Measurements from ENCODE around the gene NPM1.

The NPM1 gene

DNA sequence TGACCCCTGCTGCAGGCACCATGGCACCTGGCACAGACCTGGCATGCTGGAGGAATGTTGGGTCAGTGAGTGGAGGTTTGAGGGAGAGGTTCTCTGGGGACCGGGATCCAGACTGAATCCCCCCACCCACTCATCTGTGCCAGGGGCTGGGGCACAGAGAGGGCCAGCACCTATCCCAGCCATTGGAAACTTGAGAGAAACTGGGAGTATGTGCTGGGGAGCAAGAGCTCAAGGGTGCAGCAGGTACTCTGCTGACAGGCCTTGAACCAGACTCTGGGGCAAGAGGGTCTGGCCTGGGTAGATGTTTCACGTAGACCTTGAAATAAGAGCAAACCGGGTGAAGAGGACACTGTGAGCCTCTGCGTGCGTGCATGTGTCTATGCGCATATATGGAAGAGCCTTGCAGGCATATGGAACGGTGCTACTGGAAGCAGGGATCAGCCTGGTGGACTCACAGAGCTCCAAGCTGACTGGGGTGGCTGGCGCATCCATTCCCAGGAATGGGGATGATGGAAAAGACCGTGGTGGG is 40.6 kb downstream of the NPM1 start:
- DNase-seq (ENCODE audit: low read depth) = no peak

DNA sequence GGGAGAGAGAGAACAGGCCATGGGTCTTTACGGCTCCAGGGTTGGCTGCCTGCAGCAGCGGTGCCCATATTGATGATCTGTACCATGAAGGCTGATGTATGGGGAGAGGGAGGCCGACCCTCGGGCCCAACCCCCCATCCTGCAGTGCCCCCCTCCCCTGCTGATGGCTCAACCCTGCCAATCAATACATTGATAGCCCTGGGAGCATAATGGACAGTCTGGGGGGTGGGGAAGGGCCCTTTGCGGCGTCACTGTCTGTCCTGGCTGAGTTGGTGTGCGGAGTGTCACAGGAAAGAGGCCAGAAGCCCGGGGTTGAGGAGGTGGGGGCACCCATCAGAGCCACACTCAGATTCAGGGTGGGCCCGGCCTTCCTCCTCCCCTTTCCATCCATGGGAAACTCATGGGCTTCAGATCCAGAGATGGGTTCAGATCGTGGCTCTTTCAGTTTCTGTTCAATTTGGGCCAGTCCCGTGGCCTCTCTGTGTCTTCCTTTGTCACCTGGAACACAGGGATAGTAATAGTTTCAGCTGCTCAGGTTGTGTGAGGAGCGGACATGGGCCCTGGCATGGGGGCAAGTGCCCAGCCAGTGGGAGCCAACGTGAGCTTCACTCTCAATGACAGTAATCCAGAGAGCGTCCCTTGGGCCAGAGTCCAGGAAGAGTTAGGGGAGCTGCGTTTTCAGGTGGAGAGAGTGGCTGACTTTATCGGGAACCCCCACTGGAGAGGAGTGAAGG is 41.3 kb downstream of the NPM1 start:
- DNase-seq (ENCODE audit: low read depth) = no peak

DNA sequence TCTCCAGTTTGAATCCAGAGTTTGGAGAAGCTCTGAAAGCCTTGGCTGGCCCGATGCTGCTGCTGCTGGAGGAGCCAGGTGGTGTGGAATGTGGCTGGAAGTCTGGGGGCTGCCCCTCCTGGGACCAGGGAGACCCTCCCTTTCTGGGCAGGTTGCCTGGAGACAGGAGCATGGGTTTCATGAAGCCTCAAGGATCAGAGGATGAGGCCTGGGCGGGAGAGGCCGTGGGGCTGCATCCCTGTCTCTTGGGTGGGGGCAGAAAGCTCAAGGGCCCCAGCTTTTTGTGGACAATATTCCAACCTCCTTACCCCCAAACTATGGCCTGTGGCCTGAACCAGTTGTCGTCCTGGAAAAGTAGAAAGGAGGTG is 41.9 kb downstream of the NPM1 start:
- no peak for DNase-seq (ENCODE audit: low read depth)

DNA sequence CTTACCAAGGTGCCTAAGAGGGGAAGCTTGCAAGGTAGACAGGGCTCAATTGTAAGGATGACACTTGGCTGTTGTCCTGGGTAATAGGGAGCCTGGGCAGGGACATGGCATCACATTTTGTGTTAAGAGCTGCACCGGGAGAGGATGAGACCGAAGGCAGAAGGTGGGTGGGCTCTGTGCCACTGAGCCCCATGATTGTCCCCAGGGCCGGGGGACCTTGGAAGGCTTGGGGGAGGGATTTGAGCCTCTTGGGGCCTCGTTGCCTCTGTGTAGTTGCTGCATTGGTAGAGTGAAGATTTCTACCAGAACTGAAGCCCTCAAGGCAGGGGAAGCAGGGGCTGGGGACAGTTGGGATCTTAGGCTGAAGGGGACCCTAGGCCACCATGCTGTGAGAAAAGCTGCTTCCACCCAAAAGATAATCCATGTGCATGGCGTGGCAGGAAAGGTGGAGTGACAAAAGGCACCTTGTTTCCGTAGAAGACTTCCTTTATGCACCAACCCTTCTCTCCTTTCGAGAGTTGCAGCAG is 43.7 kb downstream of the NPM1 start:
- no peak for DNase-seq (ENCODE audit: low read depth)

DNA sequence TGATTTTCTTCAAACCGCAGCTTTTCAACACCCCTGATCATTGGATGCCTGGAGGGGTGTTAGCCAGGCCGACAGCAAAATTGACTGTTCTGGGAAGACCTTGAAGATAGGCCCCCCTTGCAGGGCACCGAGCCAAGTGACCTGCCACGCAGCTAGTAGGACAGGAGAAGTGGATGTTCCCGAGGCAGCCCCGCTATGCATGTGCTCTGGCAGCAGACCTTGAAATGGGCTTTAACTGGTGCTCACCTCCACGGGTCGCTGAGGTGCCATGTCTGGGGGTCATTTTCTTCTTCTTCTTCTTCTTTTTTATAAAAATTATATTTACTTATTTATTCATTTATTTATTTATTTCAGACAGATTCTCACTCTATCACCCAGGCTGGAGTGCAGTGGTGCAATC is 44.4 kb downstream of the NPM1 start:
- DNase-seq (ENCODE audit: low read depth) = no peak

DNA sequence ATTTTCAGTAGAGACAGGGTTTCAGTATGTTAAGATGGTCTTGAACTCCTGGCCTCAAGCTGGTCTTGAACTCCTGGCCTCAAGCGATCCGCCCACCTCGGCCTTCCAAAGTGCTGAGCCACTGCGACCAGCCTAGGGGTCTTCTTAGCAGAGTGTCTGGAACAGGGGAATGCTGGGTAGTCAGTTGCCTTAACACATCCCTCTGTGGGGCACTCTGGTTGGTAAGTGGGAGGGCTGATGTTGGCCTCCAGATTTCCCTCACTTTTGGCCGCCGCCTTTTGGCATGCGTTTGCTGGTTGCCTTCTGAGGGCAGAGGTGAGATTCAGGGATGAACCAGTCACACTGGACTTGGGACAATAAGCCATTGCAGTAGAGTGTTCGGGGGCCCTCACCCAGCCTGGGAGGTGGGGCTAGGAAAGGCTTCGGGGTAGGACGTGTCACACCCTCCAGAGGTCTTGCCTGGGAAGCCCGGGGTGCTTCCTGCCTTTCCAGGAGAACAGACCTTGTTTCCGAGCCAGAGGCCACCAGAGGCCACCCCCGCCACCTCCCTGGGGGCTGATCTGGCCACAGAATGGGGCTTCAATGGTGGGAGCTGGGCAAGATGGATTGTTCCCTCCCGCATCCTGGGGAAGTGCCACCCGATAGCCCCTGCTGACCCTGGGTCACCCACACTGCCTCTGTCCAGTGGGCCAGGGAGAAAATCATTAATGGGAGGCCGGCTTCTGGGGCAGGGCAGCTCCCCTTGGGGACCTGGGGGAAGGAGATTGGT is 45.1 kb downstream of the NPM1 start:
- DNase-seq (ENCODE audit: low read depth) = no peak

DNA sequence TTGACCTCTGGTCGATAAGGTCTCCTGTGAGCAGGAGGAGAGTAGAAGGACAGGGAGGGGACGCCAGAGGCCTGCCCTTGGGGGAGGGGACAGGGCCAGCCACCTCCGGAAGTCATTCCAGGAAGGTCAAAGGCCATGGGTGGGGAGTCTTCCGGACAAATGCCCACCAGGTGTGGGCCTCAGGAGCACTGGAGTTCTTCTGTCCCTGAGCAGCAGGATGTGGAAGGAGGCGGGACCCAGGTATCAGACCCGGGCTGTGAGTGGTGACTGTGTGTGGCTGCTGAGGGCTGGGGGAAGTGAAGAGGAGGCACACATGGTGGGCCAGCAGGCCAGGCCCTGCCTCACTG is 45.7 kb downstream of the NPM1 start:
- no peak for DNase-seq (ENCODE audit: low read depth)

DNA sequence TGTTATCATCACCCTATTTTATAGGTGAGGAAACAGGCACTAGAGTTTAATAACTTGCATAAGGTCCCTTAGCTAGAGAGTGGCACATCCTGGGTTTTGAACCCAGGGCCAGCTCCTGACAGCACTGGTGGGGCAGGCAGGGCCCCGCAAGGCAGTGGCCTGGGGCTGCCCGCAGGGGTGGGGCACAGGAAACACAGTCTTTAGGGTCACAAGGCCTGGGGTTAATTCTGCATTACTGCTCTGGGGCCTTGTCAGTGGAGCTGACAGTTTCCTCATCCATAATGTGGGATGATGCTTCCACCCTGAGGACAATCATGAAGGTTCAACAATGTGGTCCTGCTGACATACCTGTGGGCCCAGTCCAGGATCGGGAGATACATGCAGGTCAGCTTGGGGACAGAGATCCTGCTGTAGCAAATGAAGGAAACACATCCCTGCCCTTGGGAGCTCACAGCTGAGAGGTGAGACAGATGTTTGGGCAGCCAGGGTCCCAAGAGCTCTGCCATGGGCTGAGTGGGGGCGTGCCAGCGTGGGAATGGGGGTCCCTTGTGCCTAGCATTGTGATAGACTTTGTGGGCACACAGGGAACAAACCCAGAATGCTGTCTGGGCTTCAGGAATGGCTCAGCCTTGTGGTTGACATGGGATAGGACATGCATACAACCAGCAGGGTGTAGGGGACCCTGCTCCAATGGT is 46.5 kb downstream of the NPM1 start:
- DNase-seq (ENCODE audit: low read depth) = no peak

DNA sequence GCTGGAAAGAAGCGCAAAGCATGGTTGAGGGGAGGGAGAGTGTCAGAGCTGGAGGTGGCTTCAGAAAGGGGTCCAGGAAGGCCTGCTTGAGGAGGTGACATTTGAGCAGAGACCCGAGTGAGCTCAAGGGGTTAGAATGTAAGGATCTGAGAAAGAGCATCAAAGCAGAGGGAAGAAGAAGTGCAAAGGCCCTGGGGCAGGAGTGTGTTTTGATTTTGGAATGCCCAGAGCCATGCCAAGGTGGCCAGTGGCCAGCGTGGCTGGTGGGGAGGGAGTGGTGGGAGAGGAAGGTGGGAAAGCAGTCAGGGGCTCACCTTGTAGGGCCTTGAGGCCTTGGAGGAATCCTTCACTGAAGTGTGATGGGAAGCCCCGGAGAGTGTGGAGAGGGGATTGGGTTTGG is 47.2 kb downstream of the NPM1 start:
- DNase-seq (ENCODE audit: low read depth) = no peak

DNA sequence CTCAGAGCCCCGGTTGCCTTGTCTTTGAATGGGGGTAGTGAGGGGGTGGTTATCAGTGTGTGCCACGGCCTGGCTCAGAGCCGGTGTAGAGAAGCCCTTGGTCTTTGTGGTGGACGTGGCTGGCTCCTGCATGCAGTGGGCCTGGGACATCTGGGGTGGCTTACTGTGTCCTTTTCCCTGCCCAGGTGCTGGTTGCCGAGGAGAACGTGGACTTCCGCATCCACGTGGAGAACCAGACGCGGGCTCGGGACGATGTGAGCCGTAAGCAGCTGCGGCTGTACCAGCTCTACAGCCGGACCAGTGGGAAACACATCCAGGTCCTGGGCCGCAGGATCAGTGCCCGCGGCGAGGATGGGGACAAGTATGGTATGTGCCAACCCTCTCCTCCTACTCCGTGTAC is 48.3 kb downstream of the NPM1 start:
- no peak for DNase-seq (ENCODE audit: low read depth)

DNA sequence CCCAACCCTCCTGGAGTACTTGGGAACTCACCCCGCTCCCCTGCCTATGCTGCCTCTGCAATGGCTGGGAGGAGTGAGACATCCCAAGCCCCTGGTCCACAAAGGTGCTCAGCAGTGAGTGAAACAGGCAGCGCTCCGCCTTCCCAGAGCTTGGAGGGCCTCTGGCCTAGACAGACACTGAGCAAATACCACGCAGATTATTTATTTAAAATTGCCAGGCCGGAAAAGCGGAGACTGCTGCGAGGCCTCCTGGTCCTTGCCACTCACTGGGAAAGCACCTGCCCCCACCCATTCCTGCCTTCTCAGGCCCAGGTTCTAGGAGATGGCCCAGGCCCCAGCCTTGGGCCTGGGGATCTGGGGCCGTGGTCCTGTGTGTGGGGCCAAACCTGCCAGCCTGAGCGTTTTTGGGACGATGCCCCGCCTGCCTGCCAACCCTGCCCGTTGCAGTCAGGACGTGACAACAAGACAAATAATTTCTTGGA is 49.2 kb downstream of the NPM1 start:
- no peak for DNase-seq (ENCODE audit: low read depth)

DNA sequence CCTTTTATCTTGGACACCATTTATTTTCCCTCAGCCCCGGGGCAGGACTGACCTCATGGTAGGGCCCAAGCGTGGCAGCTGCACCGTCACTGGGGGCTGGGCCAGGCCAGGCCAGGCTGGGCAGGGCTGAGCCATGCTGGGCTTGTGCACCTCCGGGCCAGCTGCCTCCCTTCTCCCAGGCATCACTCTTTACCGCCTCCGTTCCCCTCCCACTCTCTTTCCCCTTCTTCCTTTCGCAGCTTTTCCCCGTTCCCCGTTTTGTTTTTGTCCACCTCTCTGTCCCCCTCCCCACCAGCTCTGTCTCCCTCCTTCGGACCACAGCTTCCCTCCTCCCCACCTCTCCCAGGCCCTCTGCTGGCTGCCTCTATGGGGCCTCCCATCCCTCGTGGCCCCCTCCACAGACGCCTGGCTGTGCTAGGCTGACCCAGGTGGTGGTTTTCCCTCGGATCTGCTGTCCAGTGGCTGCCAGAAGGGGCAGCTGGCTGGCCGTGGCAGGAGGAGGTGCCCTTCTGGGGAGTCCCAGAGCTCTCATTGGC is 49.7 kb downstream of the NPM1 start:
- no peak for DNase-seq (ENCODE audit: low read depth)

DNA sequence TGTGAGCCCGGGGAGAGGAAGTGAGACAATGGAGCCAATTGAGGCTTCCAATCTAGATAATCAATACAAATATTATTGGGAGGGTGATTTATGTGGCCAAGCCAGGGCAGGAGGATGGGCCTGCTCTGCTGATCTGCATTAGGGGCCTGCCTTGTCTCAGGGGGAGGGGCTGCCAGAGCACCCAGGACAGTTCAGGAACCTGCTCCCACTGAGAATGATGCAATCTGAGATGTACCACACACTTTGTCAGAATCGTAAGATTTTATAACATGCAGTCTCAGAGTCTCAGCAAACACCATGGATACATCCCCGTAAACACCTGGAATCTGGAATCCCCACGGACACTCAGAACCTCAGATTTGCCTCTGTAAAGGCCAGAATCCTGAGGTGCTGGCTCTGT is 51.1 kb downstream of the NPM1 start:
- DNase-seq (ENCODE audit: low read depth) = no peak

DNA sequence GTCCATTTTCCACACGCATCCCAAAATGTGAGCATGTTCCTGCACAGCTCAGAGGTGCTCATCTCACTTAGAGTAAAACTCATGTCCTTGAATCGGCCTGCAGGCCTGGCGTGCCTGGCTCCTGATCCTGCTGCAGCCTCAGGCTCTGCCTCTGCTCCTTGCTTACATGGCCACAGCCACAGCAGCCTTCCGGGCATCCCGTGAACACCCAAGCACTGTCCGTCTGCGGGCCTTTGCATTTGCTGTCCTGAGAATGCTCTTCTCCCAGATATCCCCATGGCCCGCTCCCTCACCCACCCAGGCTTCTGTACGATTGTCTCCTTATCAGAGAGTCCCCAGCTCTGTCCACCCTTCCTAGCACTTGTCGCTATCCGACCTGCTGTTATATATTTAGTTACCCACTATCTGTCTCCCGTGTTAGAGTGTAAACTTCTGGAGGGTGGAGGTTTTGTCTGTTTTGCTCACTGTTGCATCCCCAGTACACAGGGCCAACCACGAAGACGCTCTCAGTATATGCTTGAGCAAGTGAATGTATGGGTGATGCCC is 53.7 kb downstream of the NPM1 start:
- DNase-seq (ENCODE audit: low read depth) = no peak

DNA sequence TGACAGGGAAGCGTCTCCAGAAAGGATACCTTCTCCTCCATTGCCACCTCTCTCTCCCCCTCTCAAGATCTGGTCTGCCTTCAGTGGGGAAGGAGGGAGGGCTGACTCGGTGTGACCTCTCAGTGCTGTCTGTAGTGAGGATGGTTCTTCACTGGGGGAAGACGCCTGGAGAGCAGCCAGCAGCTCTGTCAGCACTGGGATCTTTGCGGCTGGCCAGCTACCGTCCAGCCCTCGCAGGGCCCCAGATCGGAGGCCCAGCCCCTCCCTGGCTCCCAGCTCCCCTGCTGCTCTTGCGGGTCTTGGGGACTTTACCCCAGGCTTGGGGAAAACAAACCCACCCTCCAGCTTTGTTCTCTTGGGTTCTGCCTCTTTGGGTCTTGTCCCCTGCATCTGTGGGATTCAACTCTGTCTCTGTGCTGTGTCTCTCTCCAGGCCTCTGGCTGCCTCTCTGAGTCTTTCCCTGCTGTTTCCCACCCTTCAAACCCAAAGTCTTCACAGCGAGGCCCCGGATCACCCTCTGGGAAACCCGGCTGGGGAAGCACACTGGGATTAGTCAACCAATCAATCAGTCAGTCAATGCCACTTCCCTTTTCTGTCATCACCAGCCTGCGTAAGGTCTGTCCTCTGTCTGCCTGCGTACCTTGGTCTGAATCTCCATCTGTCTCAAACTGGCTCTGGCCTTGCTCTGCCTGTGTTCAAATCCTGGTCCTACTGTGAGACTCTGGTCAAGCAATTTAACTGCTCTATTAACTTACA is 54.8 kb downstream of the NPM1 start:
- DNase-seq (ENCODE audit: low read depth) = no peak

DNA sequence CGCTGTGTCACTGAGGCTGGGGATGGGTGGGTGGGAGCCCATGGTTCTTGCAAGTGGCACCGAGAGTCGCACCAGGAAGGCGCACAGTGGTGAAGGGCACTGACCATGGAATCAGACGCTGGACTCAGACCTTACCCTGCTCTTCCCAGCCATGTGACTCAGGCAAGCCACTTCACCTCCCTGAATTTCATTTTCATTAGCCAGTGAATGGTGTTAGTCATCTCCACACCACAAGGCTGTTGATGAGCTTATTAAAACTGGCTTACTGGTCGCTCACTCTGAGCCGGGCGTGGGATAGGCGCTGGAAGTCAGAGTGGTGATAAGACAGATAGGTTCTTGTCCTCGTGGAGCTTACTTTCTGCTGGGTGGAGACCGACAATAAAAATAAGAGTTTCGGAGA is 56.9 kb downstream of the NPM1 start:
- DNase-seq (ENCODE audit: low read depth) = no peak

DNA sequence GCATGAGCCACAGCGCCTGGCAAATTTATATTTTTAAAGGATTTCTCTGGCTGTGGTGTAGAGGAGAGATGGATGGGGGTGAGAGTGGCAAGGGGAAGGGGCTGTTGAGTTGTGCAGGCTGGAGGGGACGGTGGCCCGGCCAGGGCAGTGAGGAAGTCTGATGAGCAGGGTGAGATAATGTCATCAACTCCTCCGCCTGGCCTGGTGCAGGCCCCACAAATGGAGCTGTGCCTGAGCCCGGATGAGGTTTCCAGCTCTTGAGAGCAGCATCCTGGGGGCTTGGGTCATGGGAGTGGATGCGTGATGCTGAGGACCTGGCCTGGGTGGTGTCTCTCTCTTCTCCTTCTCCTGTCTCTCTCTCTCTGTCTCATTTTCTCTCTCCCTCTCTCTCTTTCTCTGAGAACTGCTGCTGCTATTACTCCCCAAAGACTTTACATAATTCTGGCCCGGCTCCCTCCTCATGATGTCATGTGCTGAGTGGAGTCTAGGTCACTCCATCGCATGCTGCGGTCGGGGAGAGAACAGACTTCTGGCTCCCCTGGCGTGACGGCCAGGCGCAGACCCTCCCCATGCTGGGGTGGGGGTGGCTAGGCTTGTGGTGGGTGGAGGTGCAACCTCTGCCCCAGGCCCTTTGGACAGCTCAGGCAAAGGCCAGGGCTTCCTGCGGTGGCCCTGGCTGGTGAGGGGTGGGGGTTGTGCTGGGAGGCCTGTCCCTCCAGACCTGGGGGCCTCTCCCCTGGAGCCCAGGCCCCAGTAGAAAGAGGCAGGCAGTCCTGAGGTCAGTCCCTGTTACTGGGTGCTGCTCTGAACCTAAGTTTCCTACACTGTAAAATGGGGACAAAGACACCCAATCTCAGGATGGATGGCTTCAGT is 58.2 kb downstream of the NPM1 start:
- no peak for DNase-seq (ENCODE audit: low read depth)

DNA sequence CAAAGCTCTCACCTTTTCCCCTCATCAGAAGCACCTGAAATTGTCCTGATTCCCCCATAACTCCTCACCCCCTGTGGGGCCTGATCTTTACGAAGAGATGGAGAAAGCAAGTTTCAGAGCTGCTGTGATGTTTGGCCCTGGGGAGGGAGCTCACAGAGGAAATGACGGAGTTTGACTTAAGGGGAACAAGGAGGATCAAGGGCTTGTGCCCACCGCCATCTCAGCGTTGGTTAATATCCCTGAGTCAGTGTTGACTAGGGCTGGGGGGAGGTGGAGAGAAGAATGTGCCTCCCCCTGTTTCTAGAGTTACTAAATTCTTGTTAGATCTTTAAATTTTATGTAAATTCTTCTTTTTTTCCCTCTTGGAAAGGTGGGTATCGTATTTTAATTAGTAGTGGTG is 59.6 kb downstream of the NPM1 start:
- no peak for DNase-seq (ENCODE audit: low read depth)

DNA sequence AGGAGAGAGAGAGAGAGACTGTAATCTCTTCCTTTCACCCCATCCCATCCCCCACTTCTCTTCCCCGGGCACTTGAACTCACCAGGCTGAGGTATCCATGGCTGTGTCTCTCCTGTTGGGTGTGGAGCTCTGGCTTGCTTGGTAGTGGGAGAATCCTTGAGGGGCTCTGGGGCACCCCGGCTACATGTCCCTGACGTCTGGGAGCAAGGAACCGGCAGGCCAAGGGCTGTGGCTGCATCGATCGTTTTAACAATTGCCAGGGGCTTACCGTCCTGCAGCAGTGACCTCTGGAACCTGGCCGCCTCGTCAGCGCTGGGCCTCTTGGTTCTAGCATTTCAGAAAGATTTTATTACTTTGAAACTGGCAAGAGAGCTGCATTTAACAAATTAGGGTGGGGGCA is 61.8 kb downstream of the NPM1 start:
- DNase-seq (ENCODE audit: low read depth) = no peak
